WI38 (cell line): ENCODE data around the gene NR2C1.
"Not testable (repeated sequence)": the region's sequence is repeated elsewhere in the genome, so short reads cannot be mapped to it uniquely, and the experiment has no call there.

Experiments used
- H3K4me3 ChIP-seq: 2 replicates; pipeline ENCODE4 v1.5.1; 2011; ENCODE audit warnings: low read depth, mild to moderate bottlenecking, control low read depth, low read length
- TF ChIP-seq, protein P1 (sequence below): IDR thresholded peaks from 2 replicates; pipeline ENCODE4 v1.5.1; 2012; ENCODE audit warnings: low read depth, mild to moderate bottlenecking, control low read depth, low read length

The NR2C1 gene

DNA sequence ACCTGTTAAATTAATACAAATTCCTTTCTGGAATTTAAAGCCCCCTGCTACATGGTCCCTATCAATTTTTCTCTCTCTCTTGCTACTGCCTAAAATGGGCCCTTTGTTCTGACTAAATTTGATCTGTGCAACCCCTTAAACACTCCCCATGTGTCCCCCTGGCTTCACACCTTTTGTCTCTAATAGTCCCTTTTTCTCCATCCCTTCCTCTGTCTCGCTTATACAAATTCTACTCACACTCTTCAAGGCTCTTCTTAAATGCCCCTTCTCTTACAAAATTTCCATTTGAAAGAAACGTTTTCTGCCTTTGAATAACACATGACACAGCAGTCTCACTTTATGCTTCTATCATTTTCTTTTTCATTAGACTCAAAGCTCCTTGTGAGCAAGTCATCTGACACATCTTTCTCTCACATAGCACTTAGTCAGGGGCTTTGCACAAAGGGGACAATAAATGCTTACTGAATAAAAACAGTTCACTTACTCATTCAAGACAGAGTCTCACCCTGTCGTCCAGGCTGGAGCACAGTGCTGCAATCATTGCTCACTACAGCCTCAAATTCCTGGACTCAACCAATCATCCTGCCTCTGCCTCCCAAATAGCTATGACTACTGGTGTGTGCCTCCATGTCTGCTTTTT is 41.5 kb upstream of the NR2C1 start:
- TF ChIP-seq, protein P1, sequence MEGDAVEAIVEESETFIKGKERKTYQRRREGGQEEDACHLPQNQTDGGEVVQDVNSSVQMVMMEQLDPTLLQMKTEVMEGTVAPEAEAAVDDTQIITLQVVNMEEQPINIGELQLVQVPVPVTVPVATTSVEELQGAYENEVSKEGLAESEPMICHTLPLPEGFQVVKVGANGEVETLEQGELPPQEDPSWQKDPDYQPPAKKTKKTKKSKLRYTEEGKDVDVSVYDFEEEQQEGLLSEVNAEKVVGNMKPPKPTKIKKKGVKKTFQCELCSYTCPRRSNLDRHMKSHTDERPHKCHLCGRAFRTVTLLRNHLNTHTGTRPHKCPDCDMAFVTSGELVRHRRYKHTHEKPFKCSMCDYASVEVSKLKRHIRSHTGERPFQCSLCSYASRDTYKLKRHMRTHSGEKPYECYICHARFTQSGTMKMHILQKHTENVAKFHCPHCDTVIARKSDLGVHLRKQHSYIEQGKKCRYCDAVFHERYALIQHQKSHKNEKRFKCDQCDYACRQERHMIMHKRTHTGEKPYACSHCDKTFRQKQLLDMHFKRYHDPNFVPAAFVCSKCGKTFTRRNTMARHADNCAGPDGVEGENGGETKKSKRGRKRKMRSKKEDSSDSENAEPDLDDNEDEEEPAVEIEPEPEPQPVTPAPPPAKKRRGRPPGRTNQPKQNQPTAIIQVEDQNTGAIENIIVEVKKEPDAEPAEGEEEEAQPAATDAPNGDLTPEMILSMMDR = no peak

DNA sequence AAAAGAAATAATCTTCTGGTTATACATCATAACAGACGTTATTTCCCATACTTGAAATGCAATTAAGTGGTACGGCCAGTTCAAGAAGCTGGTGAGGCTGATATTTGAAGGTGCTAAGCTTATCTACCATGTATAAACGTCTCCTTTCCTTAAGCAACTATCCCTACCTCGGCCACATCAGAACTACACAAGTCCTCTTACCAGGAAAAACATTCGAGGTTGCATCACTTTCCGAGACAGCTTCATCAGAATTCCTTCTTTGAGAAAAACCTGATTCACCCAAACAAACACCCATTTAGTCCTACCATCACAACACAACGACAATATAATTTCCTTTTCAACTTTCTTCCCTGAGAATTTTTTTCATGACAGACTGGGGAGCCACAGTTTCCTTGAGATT is 33.9 kb upstream of the NR2C1 start:
- no peak overlapping the region for H3K4me3 ChIP-seq
- TF ChIP-seq, protein P1 = no peak

More for the DNA sequence above, 41.5 kb upstream of the NR2C1 start:
- no peak overlapping the region for H3K4me3 ChIP-seq

DNA sequence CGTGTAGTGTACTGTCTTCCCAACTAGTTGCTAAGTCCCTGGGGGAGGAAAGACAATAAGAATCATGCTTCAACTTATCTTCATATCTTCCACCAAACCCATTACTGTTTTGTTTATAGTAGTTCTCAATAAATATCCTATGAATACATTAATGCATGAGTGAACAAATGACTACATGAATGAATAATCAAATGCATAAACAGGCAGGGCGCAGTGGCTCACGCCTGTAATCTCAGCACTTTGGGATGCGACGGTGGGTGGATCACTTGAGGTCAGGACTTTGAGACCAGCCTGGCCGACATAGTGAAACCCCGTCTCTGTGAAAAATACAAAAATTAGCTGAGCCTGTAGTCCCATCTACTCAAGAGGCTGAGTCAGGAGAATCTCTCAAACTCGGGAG is 32.1 kb upstream of the NR2C1 start:
- TF ChIP-seq, protein P1 = no peak
- no peak overlapping the region for H3K4me3 ChIP-seq

DNA sequence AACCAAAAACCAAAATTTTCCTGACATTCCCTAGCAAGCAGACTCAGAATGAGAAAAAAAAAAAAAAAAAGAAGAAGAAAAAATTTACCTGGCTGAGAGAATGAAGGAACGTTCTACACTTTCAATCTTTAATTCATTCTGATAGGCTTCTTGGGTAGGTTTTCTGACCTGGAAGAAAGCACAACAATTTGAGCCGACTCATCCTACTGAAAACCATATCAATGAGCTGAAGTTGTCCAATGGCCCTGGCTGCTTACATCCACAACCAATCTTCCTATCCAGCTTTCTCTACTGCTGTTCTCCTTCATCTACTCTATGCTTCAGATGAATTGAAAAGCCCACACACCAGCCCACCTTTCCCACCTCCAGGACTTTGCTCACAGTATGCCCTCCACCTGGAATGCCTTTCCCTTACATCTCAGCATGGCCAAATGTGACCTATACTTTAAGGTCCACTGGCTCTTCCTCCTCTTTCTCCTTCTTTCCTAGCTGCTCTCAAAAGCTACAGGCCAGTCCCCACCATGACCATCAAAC is 31.6 kb upstream of the NR2C1 start:
- TF ChIP-seq, protein P1 = no peak
- no peak overlapping the region for H3K4me3 ChIP-seq

DNA sequence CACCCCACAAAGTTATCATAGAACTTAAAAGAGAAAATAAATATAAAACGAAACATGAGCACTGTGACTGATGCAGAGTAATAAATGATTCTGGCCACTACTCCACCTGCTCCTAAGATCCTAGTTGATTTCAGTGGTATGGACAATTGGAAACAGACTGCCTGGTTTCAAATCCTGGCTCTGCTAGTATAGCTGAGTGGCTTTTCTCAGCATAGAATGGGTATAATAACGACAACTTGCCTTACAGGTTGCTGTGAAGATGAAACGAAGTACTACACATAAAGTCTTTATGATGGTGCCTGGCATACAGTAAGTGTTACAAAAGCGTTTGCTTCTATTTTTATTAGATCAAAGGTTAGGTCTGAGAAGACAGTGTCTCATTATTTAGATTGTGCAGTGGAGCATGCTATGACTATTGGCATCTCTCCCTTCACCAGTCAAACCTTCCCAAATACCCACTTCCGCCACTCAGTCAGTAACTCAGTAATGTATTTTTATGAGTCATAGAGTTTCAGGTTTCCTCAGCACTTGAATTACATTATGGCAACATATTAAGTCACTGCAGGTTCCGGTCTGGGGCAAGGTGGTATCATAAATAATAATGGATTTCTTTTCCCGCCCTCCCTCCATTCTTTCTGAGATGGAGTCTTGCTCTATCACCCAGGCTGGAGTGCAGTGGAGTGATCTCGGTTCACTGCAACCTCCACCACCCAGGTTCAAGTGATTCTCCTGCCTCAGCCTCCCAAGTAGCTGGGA is 29.7 kb upstream of the NR2C1 start:
- TF ChIP-seq, protein P1 = no peak

DNA sequence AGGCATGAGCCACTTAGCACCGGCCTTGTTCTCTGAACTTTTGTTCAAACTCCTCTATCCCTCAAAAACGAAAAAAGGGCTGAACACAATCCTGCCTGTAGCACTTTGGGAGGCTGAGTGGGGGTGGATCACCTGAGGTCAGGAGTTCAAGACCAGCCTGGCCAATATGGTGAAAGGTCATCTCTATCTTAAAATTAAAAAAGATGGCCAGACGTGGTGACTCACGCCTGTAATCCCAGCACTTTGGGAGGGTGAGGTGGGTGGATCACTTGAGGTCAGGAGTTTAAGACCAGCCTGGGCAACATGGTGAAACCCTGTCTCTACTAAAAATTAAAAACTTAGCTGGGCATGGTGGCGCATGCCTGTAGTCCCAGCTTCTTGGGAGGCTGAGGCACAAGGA is 28.5 kb upstream of the NR2C1 start:
- not testable (repeated sequence) for H3K4me3 ChIP-seq

More for the DNA sequence above, 29.7 kb upstream of the NR2C1 start:
- no peak overlapping the region for H3K4me3 ChIP-seq

DNA sequence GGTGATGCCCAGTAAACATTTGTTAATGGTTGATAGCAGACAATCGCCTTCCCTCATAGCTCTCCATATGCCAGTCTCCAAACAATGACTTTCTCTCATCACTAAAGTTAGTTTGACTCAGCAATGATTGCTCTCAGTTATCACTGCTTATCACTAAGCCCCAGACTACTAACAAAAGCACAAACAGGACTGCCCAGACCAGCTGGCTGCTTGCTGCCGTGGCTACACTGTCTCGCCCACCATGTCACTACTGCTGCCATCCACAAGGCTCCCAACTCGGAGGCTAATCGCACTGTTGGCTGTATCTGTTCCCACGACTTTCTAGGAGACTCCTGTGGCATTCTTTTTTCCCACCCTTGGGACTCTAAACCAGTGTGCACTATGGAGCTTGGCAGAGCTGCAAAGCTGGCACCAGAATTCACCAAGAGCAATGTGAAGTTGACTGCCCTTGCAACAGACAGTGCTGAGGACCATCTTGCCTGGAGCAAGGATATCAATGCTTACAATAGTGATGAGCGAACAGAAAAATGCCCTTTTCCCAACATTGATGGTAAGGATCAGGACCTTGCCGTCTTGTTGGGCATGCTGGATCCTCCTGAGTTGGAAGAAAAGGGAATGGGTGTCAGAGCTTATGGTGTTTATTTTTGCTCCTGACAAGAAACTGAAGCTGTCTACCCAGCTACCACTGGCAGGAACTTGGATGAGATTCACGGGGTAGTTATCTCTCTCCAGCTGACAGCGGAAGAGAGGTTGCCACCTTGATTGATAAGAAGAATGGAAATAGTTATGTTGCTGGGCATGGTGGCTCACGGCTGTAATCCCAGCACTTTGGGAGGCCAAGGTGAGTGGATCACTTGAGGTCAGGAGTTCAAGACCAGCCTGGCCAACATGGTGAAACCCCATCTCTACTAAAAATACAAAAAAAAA is 27.1 kb upstream of the NR2C1 start:
- TF ChIP-seq, protein P1 = no peak
- no peak overlapping the region for H3K4me3 ChIP-seq
